ENCODE data around the gene PYHIN1. TPM values are rescaled to one million over a fixed set of nuclear protein-coding genes. Genes with fewer than 3 reads are reported as not detected.

PYHIN1 gene
- polyA plus RNA-seq, 1 of the 3 experiments (the other 2 are of a cell fraction), result not detected

DNA sequence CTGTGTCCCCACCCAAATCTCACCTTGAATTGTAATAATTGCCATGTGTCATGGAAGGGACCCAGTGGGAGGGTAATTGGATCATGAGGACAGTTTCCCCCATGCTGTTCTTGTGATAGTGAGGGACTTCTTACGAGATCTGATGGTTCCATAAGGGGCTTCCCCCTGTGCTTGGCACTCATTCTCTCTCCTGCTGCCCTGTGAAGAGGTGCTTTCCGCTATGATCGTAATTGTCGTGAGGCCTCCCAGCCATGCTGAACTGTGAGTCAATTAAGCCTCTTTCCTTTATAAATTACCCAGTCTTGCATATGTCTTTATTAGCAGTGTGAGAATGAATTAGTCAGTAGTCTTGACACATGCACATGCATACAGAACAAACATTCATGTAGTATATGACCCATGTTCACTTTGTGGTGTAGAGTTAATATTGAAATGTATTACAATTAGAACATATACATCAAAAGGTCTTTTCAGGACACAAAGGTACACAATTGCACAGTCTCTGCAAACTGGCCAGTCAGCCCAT is 61.5 kb downstream of the PYHIN1 start:
- no peak overlapping the region for H3K9ac ChIP-seq
- WGBS (ENCODE audit: low lambda C conversion rate), result 58% methylated on average over 4 of the region's 4 CpGs

DNA sequence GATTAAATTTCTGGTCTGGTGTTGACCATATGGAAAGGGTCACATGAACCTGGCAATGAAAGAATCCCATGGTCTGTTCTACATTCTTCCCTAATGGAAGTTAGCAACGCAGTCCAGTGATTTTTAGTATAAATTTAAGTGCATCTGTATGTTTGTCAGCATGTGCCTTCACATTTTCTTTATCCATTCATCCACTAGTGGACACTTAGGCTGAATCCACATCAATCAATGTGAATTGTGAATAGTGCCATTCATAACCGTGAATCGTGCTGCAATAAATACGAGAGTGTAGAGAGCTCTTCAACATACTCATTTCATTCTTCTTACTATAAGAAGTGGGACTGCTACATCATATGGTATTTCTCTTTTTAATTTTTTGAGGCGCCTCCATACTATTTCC is 65.6 kb downstream of the PYHIN1 start:
- Histone ChIP-seq H3K9me3 (no peaks in the 10 kb centered on the region), H2AFZ (ENCODE audit: low read depth) (no peak overlapping the region), H3K27ac (ENCODE audit: low read depth in 2 of 2, low read length in 1 of 2) (no peak overlapping the region), H3K36me3 (replicated peaks in 1 of 2; ENCODE audit: control insufficient read depth in 1 of 2, insufficient read depth in 2 of 2, low read length in 1 of 2) (no peaks in the 10 kb centered on the region), H3K9me2 (no peaks in the 10 kb centered on the region), H3K9ac (no peak overlapping the region), H3K27me3 (ENCODE audit: insufficient read depth) (no peaks in the 10 kb centered on the region), H3K4me2 (no peak overlapping the region), H4K20me1 (ENCODE audit: insufficient read depth) (no peaks in the 10 kb centered on the region), H3K4me3 (ENCODE audit: low read depth in 2 of 2, low read length in 1 of 2) (no peak overlapping the region), H3K4me1 (ENCODE audit: control insufficient read depth in 1 of 2, insufficient read depth in 2 of 2, low read depth in 1 of 2, low read length in 1 of 2) (peaks cover 0 to 6% of the 10 kb centered on the region in 2 experiments; a peak in 3 of 4 replicates), H3F3A (replicated peaks; ENCODE audit: insufficient read depth) (peaks cover 11% of the 10 kb centered on the region), H3K79me2 (ENCODE audit: insufficient read depth) (no peaks in the 10 kb centered on the region)
- 19% methylated on average over 5 of the region's 5 CpGs for WGBS (ENCODE audit: low lambda C conversion rate)
- CTCF ChIA-PET, result no interaction called here
- no peak for DNase-seq
- POLR2A ChIA-PET, result no interaction called here
- TF ChIP-seq TCF12 (IDR thresholded peaks at IDR 0.05), result no peak
- TF ChIP-seq SIN3A (IDR thresholded peaks at IDR 0.05; ENCODE audit: borderline replicate concordance, low read depth, low read length), result no peak
- TF ChIP-seq GATA2 (CRISPR knock-in tag; IDR thresholded peaks at IDR 0.05), result no peak
- TF ChIP-seq, protein P1, sequence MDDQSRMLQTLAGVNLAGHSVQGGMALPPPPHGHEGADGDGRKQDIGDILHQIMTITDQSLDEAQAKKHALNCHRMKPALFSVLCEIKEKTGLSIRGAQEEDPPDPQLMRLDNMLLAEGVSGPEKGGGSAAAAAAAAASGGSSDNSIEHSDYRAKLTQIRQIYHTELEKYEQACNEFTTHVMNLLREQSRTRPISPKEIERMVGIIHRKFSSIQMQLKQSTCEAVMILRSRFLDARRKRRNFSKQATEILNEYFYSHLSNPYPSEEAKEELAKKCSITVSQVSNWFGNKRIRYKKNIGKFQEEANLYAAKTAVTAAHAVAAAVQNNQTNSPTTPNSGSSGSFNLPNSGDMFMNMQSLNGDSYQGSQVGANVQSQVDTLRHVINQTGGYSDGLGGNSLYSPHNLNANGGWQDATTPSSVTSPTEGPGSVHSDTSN (IDR thresholded peaks at IDR 0.05), result no peak
- TF ChIP-seq, protein P2, sequence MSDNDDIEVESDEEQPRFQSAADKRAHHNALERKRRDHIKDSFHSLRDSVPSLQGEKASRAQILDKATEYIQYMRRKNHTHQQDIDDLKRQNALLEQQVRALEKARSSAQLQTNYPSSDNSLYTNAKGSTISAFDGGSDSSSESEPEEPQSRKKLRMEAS (IDR thresholded peaks at IDR 0.05; ENCODE audit: low read depth), result no peak
- TF ChIP-seq GABPA (IDR thresholded peaks at IDR 0.05; ENCODE audit: low read depth), result no peak
- TF ChIP-seq TEAD4 (IDR thresholded peaks at IDR 0.05; ENCODE audit: borderline replicate concordance, insufficient read depth), result no peak
- no peak for TF ChIP-seq FOXM1 (IDR thresholded peaks at IDR 0.05; ENCODE audit: low read depth)
- TF ChIP-seq, protein P3, sequence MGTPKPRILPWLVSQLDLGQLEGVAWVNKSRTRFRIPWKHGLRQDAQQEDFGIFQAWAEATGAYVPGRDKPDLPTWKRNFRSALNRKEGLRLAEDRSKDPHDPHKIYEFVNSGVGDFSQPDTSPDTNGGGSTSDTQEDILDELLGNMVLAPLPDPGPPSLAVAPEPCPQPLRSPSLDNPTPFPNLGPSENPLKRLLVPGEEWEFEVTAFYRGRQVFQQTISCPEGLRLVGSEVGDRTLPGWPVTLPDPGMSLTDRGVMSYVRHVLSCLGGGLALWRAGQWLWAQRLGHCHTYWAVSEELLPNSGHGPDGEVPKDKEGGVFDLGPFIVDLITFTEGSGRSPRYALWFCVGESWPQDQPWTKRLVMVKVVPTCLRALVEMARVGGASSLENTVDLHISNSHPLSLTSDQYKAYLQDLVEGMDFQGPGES (IDR thresholded peaks at IDR 0.05; ENCODE audit: low read depth, low read length), result no peak
- no peak for TF ChIP-seq CHD2 (IDR thresholded peaks at IDR 0.05; ENCODE audit: low read length, partially characterized antibody)
- no peak for TF ChIP-seq YY1 (IDR thresholded peaks at IDR 0.05; ENCODE audit: low read depth)
- TF ChIP-seq RAD21 (IDR thresholded peaks at IDR 0.05; ENCODE audit: low read length), result no peak

More for the DNA sequence above, 61.5 kb downstream of the PYHIN1 start:
- Histone ChIP-seq H3K9me3 (no peaks in the 10 kb centered on the region), H3K27ac (ENCODE audit: low read depth in 2 of 2, low read length in 1 of 2) (no peak overlapping the region), H3K4me2 (no peak overlapping the region), H3K36me3 (replicated peaks in 1 of 2; ENCODE audit: control insufficient read depth in 1 of 2, insufficient read depth in 2 of 2, low read length in 1 of 2) (no peaks in the 10 kb centered on the region), H3K9me2 (no peaks in the 10 kb centered on the region), H3F3A (replicated peaks; ENCODE audit: insufficient read depth) (no peaks in the 10 kb centered on the region), H3K27me3 (ENCODE audit: insufficient read depth) (no peaks in the 10 kb centered on the region; the same call in 1 of the 2 replicates), H2AFZ (ENCODE audit: low read depth) (no peak overlapping the region), H3K4me1 (ENCODE audit: control insufficient read depth in 1 of 2, insufficient read depth in 2 of 2, low read depth in 1 of 2, low read length in 1 of 2) (no peaks in the 10 kb centered on the region), H4K20me1 (ENCODE audit: insufficient read depth) (no peaks in the 10 kb centered on the region), H3K79me2 (ENCODE audit: insufficient read depth) (no peaks in the 10 kb centered on the region), H3K4me3 (ENCODE audit: low read depth in 2 of 2, low read length in 1 of 2) (no peak overlapping the region)
- ChIA-PET CTCF (no interaction called here), POLR2A (no interaction called here)
- no peak for DNase-seq
- TF ChIP-seq POLR2AphosphoS5 (IDR thresholded peaks at IDR 0.05; ENCODE audit: low read depth, low read length), result no peak
- TF ChIP-seq FOXM1 (IDR thresholded peaks at IDR 0.05; ENCODE audit: low read depth), result no peak
- no peak for TF ChIP-seq TCF12 (IDR thresholded peaks at IDR 0.05)
- TF ChIP-seq, protein P4, sequence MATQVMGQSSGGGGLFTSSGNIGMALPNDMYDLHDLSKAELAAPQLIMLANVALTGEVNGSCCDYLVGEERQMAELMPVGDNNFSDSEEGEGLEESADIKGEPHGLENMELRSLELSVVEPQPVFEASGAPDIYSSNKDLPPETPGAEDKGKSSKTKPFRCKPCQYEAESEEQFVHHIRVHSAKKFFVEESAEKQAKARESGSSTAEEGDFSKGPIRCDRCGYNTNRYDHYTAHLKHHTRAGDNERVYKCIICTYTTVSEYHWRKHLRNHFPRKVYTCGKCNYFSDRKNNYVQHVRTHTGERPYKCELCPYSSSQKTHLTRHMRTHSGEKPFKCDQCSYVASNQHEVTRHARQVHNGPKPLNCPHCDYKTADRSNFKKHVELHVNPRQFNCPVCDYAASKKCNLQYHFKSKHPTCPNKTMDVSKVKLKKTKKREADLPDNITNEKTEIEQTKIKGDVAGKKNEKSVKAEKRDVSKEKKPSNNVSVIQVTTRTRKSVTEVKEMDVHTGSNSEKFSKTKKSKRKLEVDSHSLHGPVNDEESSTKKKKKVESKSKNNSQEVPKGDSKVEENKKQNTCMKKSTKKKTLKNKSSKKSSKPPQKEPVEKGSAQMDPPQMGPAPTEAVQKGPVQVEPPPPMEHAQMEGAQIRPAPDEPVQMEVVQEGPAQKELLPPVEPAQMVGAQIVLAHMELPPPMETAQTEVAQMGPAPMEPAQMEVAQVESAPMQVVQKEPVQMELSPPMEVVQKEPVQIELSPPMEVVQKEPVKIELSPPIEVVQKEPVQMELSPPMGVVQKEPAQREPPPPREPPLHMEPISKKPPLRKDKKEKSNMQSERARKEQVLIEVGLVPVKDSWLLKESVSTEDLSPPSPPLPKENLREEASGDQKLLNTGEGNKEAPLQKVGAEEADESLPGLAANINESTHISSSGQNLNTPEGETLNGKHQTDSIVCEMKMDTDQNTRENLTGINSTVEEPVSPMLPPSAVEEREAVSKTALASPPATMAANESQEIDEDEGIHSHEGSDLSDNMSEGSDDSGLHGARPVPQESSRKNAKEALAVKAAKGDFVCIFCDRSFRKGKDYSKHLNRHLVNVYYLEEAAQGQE (IDR thresholded peaks at IDR 0.05; ENCODE audit: low read depth, low read length), result no peak
- no peak for TF ChIP-seq RCOR1 (IDR thresholded peaks at IDR 0.05; ENCODE audit: low read length)

Measured in SK-N-SH (cell line).